Measurements from ENCODE around the gene CYLD. TPM values are rescaled to one million over a fixed set of nuclear protein-coding genes. Genes with fewer than 3 reads are reported as not detected.

The CYLD gene
- polyA plus RNA-seq, 1 donor from 2014 or later = 27.6 TPM

DNA sequence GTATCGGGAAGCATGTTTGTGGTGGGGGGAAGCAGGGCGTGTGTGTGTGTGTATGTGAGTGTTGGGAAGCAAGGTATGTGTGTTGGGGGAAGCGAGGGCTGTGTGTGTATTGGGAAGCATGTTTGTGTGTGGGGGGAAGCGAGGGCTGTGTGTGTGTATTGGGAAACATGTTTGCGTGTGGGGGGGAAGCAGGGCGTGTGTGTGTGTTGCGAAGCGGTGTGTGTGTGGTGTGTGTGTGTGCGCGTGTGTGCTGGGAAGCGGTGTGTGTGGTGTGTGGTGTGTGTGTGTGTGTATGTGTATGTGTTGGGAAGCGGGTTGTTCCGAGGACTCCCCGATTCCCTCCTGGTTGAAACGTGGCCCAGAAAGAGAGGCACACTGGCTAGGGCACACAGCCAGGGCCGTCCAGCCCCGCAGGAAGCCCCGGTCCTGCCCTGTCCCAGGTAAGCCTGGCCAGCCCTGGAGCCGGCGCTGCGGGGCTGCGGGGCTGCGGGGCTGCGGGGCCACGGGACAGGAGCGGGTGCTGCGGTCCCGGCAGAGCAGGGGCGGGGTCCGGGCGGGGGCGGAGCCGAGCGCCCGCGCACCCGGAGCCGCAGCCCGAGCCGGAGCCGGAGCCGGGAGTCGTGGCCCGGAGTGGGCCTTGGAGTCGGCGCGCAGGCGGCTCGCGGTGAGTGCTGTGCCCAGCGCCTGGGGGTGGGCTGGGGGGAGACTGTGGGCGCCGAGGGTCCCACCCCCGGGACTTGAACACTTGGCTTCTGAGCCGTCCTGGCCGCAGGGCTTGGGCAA lies 48.7 kb upstream of the CYLD start, which contains the start of gene NOD2:
NOD2 (plus strand) TSS at position 608 of the 783 bp plus-strand sequence. CDS start 5,890 bp downstream, outside the sequence.
- Histone ChIP-seq H3K79me2 (replicated peaks; ENCODE audit: insufficient read depth, low read length) (no peaks in the 10 kb centered on the region), H3K4me2 (ENCODE audit: low read length) (no peak within 1 kb of the TSS), H3K4me3 (ENCODE audit: low read length) (no peak within 1 kb of the TSS), H3F3A (ENCODE audit: insufficient read depth, low read length, poor library complexity, severe bottlenecking) (no peaks in the 10 kb centered on the region), H3K27me3 (ENCODE audit: insufficient read depth, low read depth, low read length) (peaks cover 17% of the 10 kb centered on the region), H4K20me1 (ENCODE audit: insufficient read depth) (no peaks in the 10 kb centered on the region), H3K9ac (ENCODE audit: low read length) (no peak within 1 kb of the TSS), H3K36me3 (ENCODE audit: insufficient read depth, low read length) (no peaks in the 10 kb centered on the region), H3K9me2 (ENCODE audit: insufficient read depth, low read length) (no peaks in the 10 kb centered on the region), H3K27ac (ENCODE audit: low read length) (no peak within 1 kb of the TSS), H3K9me3 (ENCODE audit: low read length) (no peaks in the 10 kb centered on the region), H2AFZ (ENCODE audit: low read depth, low read length) (no peak within 1 kb of the TSS)
- TF ChIP-seq POLR2AphosphoS5 (IDR thresholded peaks at IDR 0.05) (no peak), EP300 (conservative IDR thresholded peaks at IDR 0.05; ENCODE audit: poor library complexity, severe bottlenecking) (no peak), RAD21 (conservative IDR thresholded peaks at IDR 0.05) (no peak), EZH2 (IDR thresholded peaks at IDR 0.05; ENCODE audit: borderline replicate concordance, insufficient read depth, low read length, poor library complexity, severe bottlenecking) (no peak), TAF1 (IDR thresholded peaks at IDR 0.05; ENCODE audit: low read depth) (no peak), MXI1 (conservative IDR thresholded peaks at IDR 0.05; ENCODE audit: poor library complexity, severe bottlenecking) (no peak), SMC3 (conservative IDR thresholded peaks at IDR 0.05; ENCODE audit: poor library complexity) (no peak)
- TF ChIP-seq, protein P1, sequence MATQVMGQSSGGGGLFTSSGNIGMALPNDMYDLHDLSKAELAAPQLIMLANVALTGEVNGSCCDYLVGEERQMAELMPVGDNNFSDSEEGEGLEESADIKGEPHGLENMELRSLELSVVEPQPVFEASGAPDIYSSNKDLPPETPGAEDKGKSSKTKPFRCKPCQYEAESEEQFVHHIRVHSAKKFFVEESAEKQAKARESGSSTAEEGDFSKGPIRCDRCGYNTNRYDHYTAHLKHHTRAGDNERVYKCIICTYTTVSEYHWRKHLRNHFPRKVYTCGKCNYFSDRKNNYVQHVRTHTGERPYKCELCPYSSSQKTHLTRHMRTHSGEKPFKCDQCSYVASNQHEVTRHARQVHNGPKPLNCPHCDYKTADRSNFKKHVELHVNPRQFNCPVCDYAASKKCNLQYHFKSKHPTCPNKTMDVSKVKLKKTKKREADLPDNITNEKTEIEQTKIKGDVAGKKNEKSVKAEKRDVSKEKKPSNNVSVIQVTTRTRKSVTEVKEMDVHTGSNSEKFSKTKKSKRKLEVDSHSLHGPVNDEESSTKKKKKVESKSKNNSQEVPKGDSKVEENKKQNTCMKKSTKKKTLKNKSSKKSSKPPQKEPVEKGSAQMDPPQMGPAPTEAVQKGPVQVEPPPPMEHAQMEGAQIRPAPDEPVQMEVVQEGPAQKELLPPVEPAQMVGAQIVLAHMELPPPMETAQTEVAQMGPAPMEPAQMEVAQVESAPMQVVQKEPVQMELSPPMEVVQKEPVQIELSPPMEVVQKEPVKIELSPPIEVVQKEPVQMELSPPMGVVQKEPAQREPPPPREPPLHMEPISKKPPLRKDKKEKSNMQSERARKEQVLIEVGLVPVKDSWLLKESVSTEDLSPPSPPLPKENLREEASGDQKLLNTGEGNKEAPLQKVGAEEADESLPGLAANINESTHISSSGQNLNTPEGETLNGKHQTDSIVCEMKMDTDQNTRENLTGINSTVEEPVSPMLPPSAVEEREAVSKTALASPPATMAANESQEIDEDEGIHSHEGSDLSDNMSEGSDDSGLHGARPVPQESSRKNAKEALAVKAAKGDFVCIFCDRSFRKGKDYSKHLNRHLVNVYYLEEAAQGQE (IDR thresholded peaks at IDR 0.05; ENCODE audit: borderline replicate concordance) = no peak
- TF ChIP-seq, protein P2, sequence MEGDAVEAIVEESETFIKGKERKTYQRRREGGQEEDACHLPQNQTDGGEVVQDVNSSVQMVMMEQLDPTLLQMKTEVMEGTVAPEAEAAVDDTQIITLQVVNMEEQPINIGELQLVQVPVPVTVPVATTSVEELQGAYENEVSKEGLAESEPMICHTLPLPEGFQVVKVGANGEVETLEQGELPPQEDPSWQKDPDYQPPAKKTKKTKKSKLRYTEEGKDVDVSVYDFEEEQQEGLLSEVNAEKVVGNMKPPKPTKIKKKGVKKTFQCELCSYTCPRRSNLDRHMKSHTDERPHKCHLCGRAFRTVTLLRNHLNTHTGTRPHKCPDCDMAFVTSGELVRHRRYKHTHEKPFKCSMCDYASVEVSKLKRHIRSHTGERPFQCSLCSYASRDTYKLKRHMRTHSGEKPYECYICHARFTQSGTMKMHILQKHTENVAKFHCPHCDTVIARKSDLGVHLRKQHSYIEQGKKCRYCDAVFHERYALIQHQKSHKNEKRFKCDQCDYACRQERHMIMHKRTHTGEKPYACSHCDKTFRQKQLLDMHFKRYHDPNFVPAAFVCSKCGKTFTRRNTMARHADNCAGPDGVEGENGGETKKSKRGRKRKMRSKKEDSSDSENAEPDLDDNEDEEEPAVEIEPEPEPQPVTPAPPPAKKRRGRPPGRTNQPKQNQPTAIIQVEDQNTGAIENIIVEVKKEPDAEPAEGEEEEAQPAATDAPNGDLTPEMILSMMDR (IDR thresholded peaks at IDR 0.05; ENCODE audit: poor library complexity, severe bottlenecking) = no peak

DNA sequence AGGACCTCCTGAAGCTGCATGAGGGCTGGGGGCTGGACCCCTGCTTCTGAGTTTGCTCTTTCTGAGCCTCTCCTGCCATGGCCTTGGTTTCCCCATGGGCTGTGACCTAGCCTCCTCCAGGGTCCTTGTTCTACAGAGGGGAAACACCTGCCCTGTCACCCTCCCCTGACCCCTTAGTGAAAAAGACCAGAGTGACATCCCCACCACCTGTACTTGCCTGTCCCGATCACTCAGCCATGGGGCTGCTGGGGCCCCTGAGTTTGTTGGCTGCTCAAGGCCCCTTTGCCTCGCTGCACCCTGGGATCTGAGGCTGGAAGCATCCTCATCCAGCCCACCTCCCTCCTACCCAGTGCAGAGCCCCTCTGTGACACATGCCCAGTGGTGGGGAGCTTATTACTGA lies 47.7 kb upstream of the CYLD start:
- Histone ChIP-seq H4K20me1 (ENCODE audit: insufficient read depth) (no peaks in the 10 kb centered on the region), H3K36me3 (ENCODE audit: insufficient read depth, low read length) (no peaks in the 10 kb centered on the region), H3K4me3 (ENCODE audit: low read length) (no peak overlapping the region), H3K9me2 (ENCODE audit: insufficient read depth, low read length) (no peaks in the 10 kb centered on the region), H3K9ac (ENCODE audit: low read length) (no peak overlapping the region), H3K4me2 (ENCODE audit: low read length) (no peak overlapping the region), H3K27ac (ENCODE audit: low read length) (no peak overlapping the region), H2AFZ (ENCODE audit: low read depth, low read length) (no peak overlapping the region), H3K9me3 (ENCODE audit: low read length) (no peaks in the 10 kb centered on the region), H3F3A (ENCODE audit: insufficient read depth, low read length, poor library complexity, severe bottlenecking) (no peaks in the 10 kb centered on the region), H3K27me3 (ENCODE audit: insufficient read depth, low read depth, low read length) (peaks cover 17% of the 10 kb centered on the region), H3K79me2 (replicated peaks; ENCODE audit: insufficient read depth, low read length) (no peaks in the 10 kb centered on the region)
- TF ChIP-seq MXI1 (conservative IDR thresholded peaks at IDR 0.05; ENCODE audit: poor library complexity, severe bottlenecking) (no peak), RAD21 (conservative IDR thresholded peaks at IDR 0.05) (no peak), SMC3 (conservative IDR thresholded peaks at IDR 0.05; ENCODE audit: poor library complexity) (no peak), TAF1 (IDR thresholded peaks at IDR 0.05; ENCODE audit: low read depth) (no peak), EZH2 (IDR thresholded peaks at IDR 0.05; ENCODE audit: borderline replicate concordance, insufficient read depth, low read length, poor library complexity, severe bottlenecking) (no peak), EP300 (conservative IDR thresholded peaks at IDR 0.05; ENCODE audit: poor library complexity, severe bottlenecking) (no peak), POLR2AphosphoS5 (IDR thresholded peaks at IDR 0.05) (no peak)
- TF ChIP-seq, protein P1 (IDR thresholded peaks at IDR 0.05; ENCODE audit: borderline replicate concordance) = no peak
- TF ChIP-seq, protein P2 (IDR thresholded peaks at IDR 0.05; ENCODE audit: poor library complexity, severe bottlenecking) = no peak

Measured in neural cell (in vitro differentiated cells).